MM.1S (cell line): ENCODE measurements around the gene HECTD4.
"Not testable (repeated sequence)": the region's sequence is repeated elsewhere in the genome, so short reads cannot be mapped to it uniquely, and the experiment has no call there.

Experiments used
- DNase-seq: peaks from one replicate; pipeline ENCODE4 v3.0.0-alpha.2; 2015
- H2AFZ ChIP-seq: fragments of 300-600 bp; sonication (generic); 2 replicates; pipeline ENCODE4 v1.6.0; 2016; ENCODE audit warnings: antibody characterized with exemption, low read length
- H3F3A ChIP-seq: fragments of 300-600 bp; sonication (generic); 2 replicates; pipeline ENCODE4 v1.6.1; 2016; ENCODE audit warnings: mild to moderate bottlenecking, antibody characterized with exemption, low read length, moderate library complexity, mixed read lengths; ENCODE audit not compliant: insufficient read depth
- H3K27ac ChIP-seq: fragments of 300-600 bp; sonication (generic); 2 replicates; pipeline ENCODE4 v1.5.1; 2016; ENCODE audit warnings: mild to moderate bottlenecking, low read length
- H3K27me3 ChIP-seq: fragments of 300-600 bp; sonication (generic); replicated peaks from 2 replicates; pipeline ENCODE4 v1.6.0; 2016; ENCODE audit warnings: low read length; ENCODE audit not compliant: insufficient read depth
- H3K36me3 ChIP-seq: fragments of 300-600 bp; sonication (generic); replicated peaks from 2 replicates; pipeline ENCODE4 v1.6.1; 2016; ENCODE audit warnings: mild to moderate bottlenecking, low read length, mixed read lengths; ENCODE audit not compliant: insufficient read depth
- H3K4me1 ChIP-seq: fragments of 300-600 bp; sonication (generic); 2 replicates; pipeline ENCODE4 v1.6.1; 2016; ENCODE audit warnings: low read length, mixed read lengths
- H3K4me2 ChIP-seq: fragments of 300-600 bp; sonication (generic); 2 replicates; pipeline ENCODE4 v1.6.0; 2016; ENCODE audit warnings: low read depth, low read length
- H3K4me3 ChIP-seq: fragments of 300-600 bp; sonication (generic); 2 replicates; pipeline ENCODE4 v1.5.1; 2016; ENCODE audit warnings: low read length, mixed read lengths
- H3K79me2 ChIP-seq: fragments of 300-600 bp; sonication (generic); 2 replicates; pipeline ENCODE4 v1.6.1; 2016; ENCODE audit warnings: mixed run types, low read length, mixed read lengths
- H3K9ac ChIP-seq: fragments of 300-600 bp; sonication (generic); 2 replicates; pipeline ENCODE4 v1.6.1; 2016; ENCODE audit warnings: low read length, mixed read lengths
- H3K9me2 ChIP-seq: fragments of 300-600 bp; sonication (generic); replicated peaks from 2 replicates; pipeline ENCODE4 v1.6.1; 2016; ENCODE audit warnings: mild to moderate bottlenecking, low read length, mixed read lengths; ENCODE audit not compliant: insufficient read depth
- H3K9me3 ChIP-seq: fragments of 300-600 bp; sonication (generic); replicated peaks from 2 replicates; pipeline ENCODE4 v1.6.1; 2016; ENCODE audit warnings: mild to moderate bottlenecking, low read length, mixed read lengths; ENCODE audit not compliant: insufficient read depth
- H4K20me1 ChIP-seq: fragments of 300-600 bp; sonication (generic); 2 replicates; pipeline ENCODE4 v1.6.1; 2016; ENCODE audit warnings: mild to moderate bottlenecking, low read length, moderate library complexity, mixed read lengths; ENCODE audit not compliant: insufficient read depth
- CTCF ChIP-seq: fragments of 300-600 bp; sonication (generic); IDR thresholded peaks from 2 replicates; pipeline ENCODE4 v1.5.1; 2016; ENCODE audit warnings: antibody characterized with exemption, low read length, mixed read lengths
- EZH2 ChIP-seq: fragments of 300-600 bp; sonication (generic); optimal IDR thresholded peaks from 2 replicates; pipeline ENCODE3; 2017; ENCODE audit warnings: low read depth, mild to moderate bottlenecking, antibody characterized with exemption, low read length, mixed read lengths
- EZH2phosphoT487 ChIP-seq: fragments of 300-600 bp; sonication (generic); IDR thresholded peaks from 2 replicates; pipeline ENCODE4 v1.6.1; 2018; ENCODE audit warnings: antibody characterized with exemption, low read length

The HECTD4 gene

GRCh38 chr12:112401054-112401453 lies 18.8 kb upstream of the HECTD4 start:
- Histone ChIP-seq H3F3A (no peaks in the 10 kb centered on the region), H3K4me1 (no peaks in the 10 kb centered on the region), H3K4me3 (no peak overlapping the region), H3K36me3 (no peaks in the 10 kb centered on the region), H3K79me2 (no peaks in the 10 kb centered on the region), H3K9me2 (no peaks in the 10 kb centered on the region), H3K9ac (no peak overlapping the region), H4K20me1 (no peaks in the 10 kb centered on the region), H2AFZ (no peak overlapping the region), H3K4me2 (no peak overlapping the region), H3K27me3 (no peaks in the 10 kb centered on the region), H3K27ac (no peak overlapping the region), H3K9me3 (no peaks in the 10 kb centered on the region)
- no peak for DNase-seq
- TF ChIP-seq CTCF (no peak), EZH2 (no peak), EZH2phosphoT487 (no peak)

- no peaks in the 10 kb centered on the region for H3K4me1 ChIP-seq
- no peak overlapping the region for H3K4me3 ChIP-seq
- no peaks in the 10 kb centered on the region for H3K9me3 ChIP-seq
- DNase-seq: no peak
- no peaks in the 10 kb centered on the region for H3K27me3 ChIP-seq
- no peaks in the 10 kb centered on the region for H4K20me1 ChIP-seq
- H3F3A ChIP-seq: no peaks in the 10 kb centered on the region
- H3K9ac ChIP-seq: no peak overlapping the region
- no peaks in the 10 kb centered on the region for H3K36me3 ChIP-seq
- TF ChIP-seq CTCF: no peak
- no peak for TF ChIP-seq EZH2
- TF ChIP-seq EZH2phosphoT487: no peak
- no peak overlapping the region for H2AFZ ChIP-seq
- no peak overlapping the region for H3K27ac ChIP-seq
- no peaks in the 10 kb centered on the region for H3K9me2 ChIP-seq
- no peak overlapping the region for H3K4me2 ChIP-seq
- H3K79me2 ChIP-seq: no peaks in the 10 kb centered on the region
Observed at GRCh38 chr12:112393328-112393727, 11.1 kb upstream of the HECTD4 start.

- not testable (repeated sequence) for H3K9me3 ChIP-seq, H3K4me1 ChIP-seq, H3K36me3 ChIP-seq, H4K20me1 ChIP-seq, H2AFZ ChIP-seq, H3K79me2 ChIP-seq, H3K9me2 ChIP-seq, H3K27ac ChIP-seq, H3K4me3 ChIP-seq, H3K9ac ChIP-seq, H3K4me2 ChIP-seq, H3K27me3 ChIP-seq, DNase-seq, H3F3A ChIP-seq
Observed at GRCh38 chr12:112389922-112390654, 7.9 kb upstream of the HECTD4 start.

GRCh38 chr12:112389228-112389627 lies 7.0 kb upstream of the HECTD4 start:
- Histone ChIP-seq H3K4me3 (no peak overlapping the region), H3K36me3 (no peaks in the 10 kb centered on the region), H3K9me3 (no peaks in the 10 kb centered on the region), H4K20me1 (no peaks in the 10 kb centered on the region), H3K9me2 (no peaks in the 10 kb centered on the region), H3K27ac (no peak overlapping the region), H3K27me3 (no peaks in the 10 kb centered on the region), H3F3A (no peaks in the 10 kb centered on the region), H2AFZ (no peak overlapping the region), H3K9ac (no peak overlapping the region), H3K4me2 (no peak overlapping the region), H3K4me1 (no peaks in the 10 kb centered on the region), H3K79me2 (no peaks in the 10 kb centered on the region)
- DNase-seq: no peak
- TF ChIP-seq EZH2 (no peak), CTCF (no peak), EZH2phosphoT487 (no peak)
